ENCODE data around the gene NCKAP5. TPM values are rescaled to one million over a fixed set of nuclear protein-coding genes. Genes with fewer than 3 reads are reported as not detected.

NCKAP5 gene
- total and polyA plus RNA-seq, 9 of the 15 experiments (the other 6 are each of a cell fraction or from before 2014, with no cell fraction given), result not detected

DNA sequence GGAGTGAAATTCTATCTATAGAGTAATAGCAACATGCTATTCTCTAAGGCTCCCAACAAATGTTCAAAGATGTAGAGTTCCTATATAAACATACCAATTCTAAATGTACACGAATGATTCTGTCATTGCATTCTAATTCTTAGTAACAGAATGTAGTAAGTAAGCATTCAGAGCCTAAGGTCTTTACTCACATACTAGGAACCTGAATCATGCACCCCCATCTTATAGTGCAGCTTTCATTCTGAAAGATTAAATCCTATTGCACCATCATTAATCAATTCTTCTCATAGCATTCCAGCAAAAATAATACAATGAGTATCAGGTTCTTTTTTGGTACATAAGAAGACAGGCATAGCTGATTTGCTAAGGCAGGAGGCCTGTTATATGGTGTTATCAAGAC lies 230.0 kb downstream of the NCKAP5 start:
- no peaks in the 10 kb centered on the region for H3K9me3 ChIP-seq (replicated peaks; ENCODE audit: control insufficient read depth, insufficient read depth, low read depth, low read length)
- H3K4me2 ChIP-seq (ENCODE audit: insufficient read depth, low read length), result no peak overlapping the region
- H2AFZ ChIP-seq (ENCODE audit: low read depth, low read length), result no peak overlapping the region
- H4K20me1 ChIP-seq (replicated peaks; ENCODE audit: control insufficient read depth, insufficient read depth, low read length), result no peaks in the 10 kb centered on the region
- H3K36me3 ChIP-seq (ENCODE audit: control insufficient read depth, insufficient read depth, low read length), result no peaks in the 10 kb centered on the region
- no peak for TF ChIP-seq U2AF2 (optimal IDR thresholded peaks at IDR 0.05; ENCODE audit: low read depth, low read length)
- TF ChIP-seq, protein P1, sequence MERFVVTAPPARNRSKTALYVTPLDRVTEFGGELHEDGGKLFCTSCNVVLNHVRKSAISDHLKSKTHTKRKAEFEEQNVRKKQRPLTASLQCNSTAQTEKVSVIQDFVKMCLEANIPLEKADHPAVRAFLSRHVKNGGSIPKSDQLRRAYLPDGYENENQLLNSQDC (CRISPR knock-in tag; IDR thresholded peaks at IDR 0.05), result no peak
- TF ChIP-seq ZNF24 (IDR thresholded peaks at IDR 0.05), result no peak
- TF ChIP-seq, protein P2, sequence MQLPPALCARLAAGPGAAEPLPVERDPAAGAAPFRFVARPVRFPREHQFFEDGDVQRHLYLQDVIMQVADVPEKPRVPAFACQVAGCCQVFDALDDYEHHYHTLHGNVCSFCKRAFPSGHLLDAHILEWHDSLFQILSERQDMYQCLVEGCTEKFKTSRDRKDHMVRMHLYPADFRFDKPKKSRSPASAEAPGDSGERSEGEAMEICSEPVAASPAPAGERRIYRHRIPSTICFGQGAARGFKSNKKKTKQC (CRISPR knock-in tag; IDR thresholded peaks at IDR 0.05), result no peak
- H3K4me3 ChIP-seq, result no peak overlapping the region
- no peak overlapping the region for H3K27ac ChIP-seq (ENCODE audit: extremely low read depth, low read depth, low read length)
- ChIA-PET CTCF (ENCODE audit: low intra/inter-chr PET ratio) (no interaction called here), POLR2A (no interaction called here)
- H3K9me1 ChIP-seq (ENCODE audit: control insufficient read depth, insufficient read depth, low read length), result no peaks in the 10 kb centered on the region
- no peak for FAIRE-seq
- H3K79me2 ChIP-seq (ENCODE audit: control insufficient read depth, insufficient read depth, low read length), result no peaks in the 10 kb centered on the region
- BruUV-seq (replicated peaks), result no TSS peak
- no peaks in the 10 kb centered on the region for H3K27me3 ChIP-seq (ENCODE audit: control insufficient read depth in 2 of 2, insufficient read depth in 2 of 2, low read length in 2 of 2)
- WGBS (ENCODE audit: insufficient coverage, low coverage, missing lambda C conversion rate), result 0% methylated on average over 1 of the region's 1 CpG
- no peak for ATAC-seq
- in situ Hi-C loops (cut with MboI), result no loop called here
- no peaks in the 10 kb centered on the region for H3K4me1 ChIP-seq (replicated peaks in 1 of 2; ENCODE audit: control insufficient read depth in 2 of 2, insufficient read depth in 2 of 2, low read length in 2 of 2)
- no peak overlapping the region for H3K9ac ChIP-seq (ENCODE audit: insufficient read depth in 1 of 2, low read depth in 2 of 2, low read length in 2 of 2)
- intact Hi-C loops (cut with micrococcal nuclease), result no loop called here
- no peak for DNase-seq (ENCODE audit: extremely low read depth in 1 of 4, low spot score in 3 of 4)

DNA sequence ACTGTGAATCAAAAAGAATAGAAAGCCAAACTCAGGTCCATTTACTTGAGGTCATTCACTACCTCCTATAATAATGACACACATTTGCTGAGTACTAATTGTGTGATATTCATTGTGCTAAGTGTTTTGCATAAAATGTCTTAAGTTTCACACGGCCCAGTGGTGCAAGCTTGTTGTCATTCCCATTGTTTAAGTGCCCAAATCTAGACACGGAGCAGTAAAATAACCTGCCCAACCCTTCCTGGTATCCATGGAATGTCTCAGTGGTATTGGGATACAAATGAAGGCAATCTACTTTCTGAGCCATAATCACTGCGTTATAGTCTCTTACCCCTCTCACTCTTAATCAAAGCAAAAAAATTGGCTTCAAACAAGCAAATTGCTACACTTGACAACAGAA lies 233.3 kb downstream of the NCKAP5 start:
- Histone ChIP-seq H3K4me2 (ENCODE audit: insufficient read depth, low read length) (no peak overlapping the region), H3K79me2 (ENCODE audit: control insufficient read depth, insufficient read depth, low read length) (no peaks in the 10 kb centered on the region), H3K27me3 (ENCODE audit: control insufficient read depth in 2 of 2, insufficient read depth in 2 of 2, low read length in 2 of 2) (no peaks in the 10 kb centered on the region), H3K9me1 (ENCODE audit: control insufficient read depth, insufficient read depth, low read length) (no peaks in the 10 kb centered on the region), H3K9ac (ENCODE audit: insufficient read depth in 1 of 2, low read depth in 2 of 2, low read length in 2 of 2) (no peak overlapping the region), H3K4me1 (replicated peaks in 1 of 2; ENCODE audit: control insufficient read depth in 2 of 2, insufficient read depth in 2 of 2, low read length in 2 of 2) (no peaks in the 10 kb centered on the region), H4K20me1 (replicated peaks; ENCODE audit: control insufficient read depth, insufficient read depth, low read length) (no peaks in the 10 kb centered on the region), H2AFZ (ENCODE audit: low read depth, low read length) (no peak overlapping the region), H3K27ac (ENCODE audit: extremely low read depth, low read depth, low read length) (no peak overlapping the region), H3K9me3 (replicated peaks; ENCODE audit: control insufficient read depth, insufficient read depth, low read depth, low read length) (no peaks in the 10 kb centered on the region), H3K36me3 (ENCODE audit: control insufficient read depth, insufficient read depth, low read length) (no peaks in the 10 kb centered on the region), H3K4me3 (no peak overlapping the region)
- FAIRE-seq (no peak), ATAC-seq (no peak), DNase-seq (ENCODE audit: extremely low read depth in 1 of 4, low spot score in 3 of 4) (no peak)
- intact Hi-C loops (cut with micrococcal nuclease) (no loop called here), in situ Hi-C loops (cut with MboI) (no loop called here)
- CTCF ChIA-PET (ENCODE audit: low intra/inter-chr PET ratio), result no interaction called here
- BruUV-seq (replicated peaks), result no TSS peak
- 9% methylated on average over 3 of the region's 3 CpGs for WGBS (ENCODE audit: insufficient coverage, low coverage, missing lambda C conversion rate)
- POLR2A ChIA-PET, result no interaction called here
- TF ChIP-seq SRSF7 (optimal IDR thresholded peaks at IDR 0.05; ENCODE audit: low read depth, low read length) (no peak), LARP7 (IDR thresholded peaks at IDR 0.05) (no peak), DNMT1 (IDR thresholded peaks at IDR 0.05) (no peak), FOXA1 (IDR thresholded peaks at IDR 0.05; ENCODE audit: borderline replicate concordance) (no peak), ZFP1 (CRISPR knock-in tag; IDR thresholded peaks at IDR 0.05) (no peak), PRMT5 (CRISPR knock-in tag; IDR thresholded peaks at IDR 0.05) (no peak), RAD21 (CRISPR knock-in tag; conservative IDR thresholded peaks at IDR 0.05 in 1 of 2, IDR thresholded peaks at IDR 0.05 in 1 of 2) (no peak)
- TF ChIP-seq, protein P3, sequence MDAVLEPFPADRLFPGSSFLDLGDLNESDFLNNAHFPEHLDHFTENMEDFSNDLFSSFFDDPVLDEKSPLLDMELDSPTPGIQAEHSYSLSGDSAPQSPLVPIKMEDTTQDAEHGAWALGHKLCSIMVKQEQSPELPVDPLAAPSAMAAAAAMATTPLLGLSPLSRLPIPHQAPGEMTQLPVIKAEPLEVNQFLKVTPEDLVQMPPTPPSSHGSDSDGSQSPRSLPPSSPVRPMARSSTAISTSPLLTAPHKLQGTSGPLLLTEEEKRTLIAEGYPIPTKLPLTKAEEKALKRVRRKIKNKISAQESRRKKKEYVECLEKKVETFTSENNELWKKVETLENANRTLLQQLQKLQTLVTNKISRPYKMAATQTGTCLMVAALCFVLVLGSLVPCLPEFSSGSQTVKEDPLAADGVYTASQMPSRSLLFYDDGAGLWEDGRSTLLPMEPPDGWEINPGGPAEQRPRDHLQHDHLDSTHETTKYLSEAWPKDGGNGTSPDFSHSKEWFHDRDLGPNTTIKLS (IDR thresholded peaks at IDR 0.05; ENCODE audit: borderline replicate concordance, low read depth), result no peak
- TF ChIP-seq, protein P4, sequence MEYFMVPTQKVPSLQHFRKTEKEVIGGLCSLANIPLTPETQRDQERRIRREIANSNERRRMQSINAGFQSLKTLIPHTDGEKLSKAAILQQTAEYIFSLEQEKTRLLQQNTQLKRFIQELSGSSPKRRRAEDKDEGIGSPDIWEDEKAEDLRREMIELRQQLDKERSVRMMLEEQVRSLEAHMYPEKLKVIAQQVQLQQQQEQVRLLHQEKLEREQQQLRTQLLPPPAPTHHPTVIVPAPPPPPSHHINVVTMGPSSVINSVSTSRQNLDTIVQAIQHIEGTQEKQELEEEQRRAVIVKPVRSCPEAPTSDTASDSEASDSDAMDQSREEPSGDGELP (CRISPR knock-in tag; IDR thresholded peaks at IDR 0.05; ENCODE audit: borderline replicate concordance), result no peak
- TF ChIP-seq, protein P5, sequence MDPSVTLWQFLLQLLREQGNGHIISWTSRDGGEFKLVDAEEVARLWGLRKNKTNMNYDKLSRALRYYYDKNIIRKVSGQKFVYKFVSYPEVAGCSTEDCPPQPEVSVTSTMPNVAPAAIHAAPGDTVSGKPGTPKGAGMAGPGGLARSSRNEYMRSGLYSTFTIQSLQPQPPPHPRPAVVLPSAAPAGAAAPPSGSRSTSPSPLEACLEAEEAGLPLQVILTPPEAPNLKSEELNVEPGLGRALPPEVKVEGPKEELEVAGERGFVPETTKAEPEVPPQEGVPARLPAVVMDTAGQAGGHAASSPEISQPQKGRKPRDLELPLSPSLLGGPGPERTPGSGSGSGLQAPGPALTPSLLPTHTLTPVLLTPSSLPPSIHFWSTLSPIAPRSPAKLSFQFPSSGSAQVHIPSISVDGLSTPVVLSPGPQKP (CRISPR knock-in tag; IDR thresholded peaks at IDR 0.05), result no peak

Data from K562 (cell line).